GM23338 (cell line): ENCODE measurements around the gene TNS3. TPM values are rescaled to one million over a fixed set of nuclear protein-coding genes. Genes with fewer than 3 reads are reported as not detected.

Source experiments
- ATAC-seq: fragments of 200-7000 bp; cut with Tn5 transposase; 3 replicates; pipeline ENCODE4 v1.9.1; 2020
- DNase-seq: peaks from one replicate; pipeline ENCODE4 v3.0.0-alpha.2; 2015; ENCODE audit warnings: low spot score
- H2AFZ ChIP-seq: fragments of 200-600 bp; sonication (generic); 2 replicates; pipeline ENCODE4 v1.8.0; 2016; ENCODE audit warnings: antibody characterized with exemption, mild to moderate bottlenecking, moderate library complexity
- H3F3A ChIP-seq: fragments of 200-600 bp; sonication (generic); replicated peaks from 2 replicates; pipeline ENCODE4 v1.8.0; 2017; ENCODE audit warnings: antibody characterized with exemption, mixed run types, low read depth
- H3K27ac ChIP-seq: fragments of 200-600 bp; sonication (generic); 2 replicates; pipeline ENCODE4 v1.6.1; 2016; ENCODE audit warnings: low read depth
- H3K27me3 ChIP-seq: fragments of 200-600 bp; sonication (generic); 2 replicates; pipeline ENCODE4 v1.8.0; 2016; ENCODE audit warnings: mild to moderate bottlenecking, mixed run types, moderate library complexity; ENCODE audit not compliant: insufficient read depth
- H3K36me3 ChIP-seq: fragments of 200-600 bp; sonication (generic); 2 replicates; pipeline ENCODE4 v1.8.0; 2016; ENCODE audit warnings: mild to moderate bottlenecking; ENCODE audit not compliant: insufficient read depth
- H3K4me1 ChIP-seq: fragments of 200-600 bp; sonication (generic); 2 replicates; pipeline ENCODE4 v1.8.0; 2016; ENCODE audit warnings: mild to moderate bottlenecking, moderate library complexity; ENCODE audit not compliant: insufficient read depth
- H3K4me2 ChIP-seq: fragments of 200-600 bp; sonication (generic); 2 replicates; pipeline ENCODE4 v1.7.1; 2017; ENCODE audit warnings: mixed run types
- H3K4me3 ChIP-seq: fragments of 200-600 bp; sonication (generic); 2 replicates; pipeline ENCODE4 v1.6.1; 2016; ENCODE audit warnings: mixed run types
- H3K79me2 ChIP-seq: fragments of 200-600 bp; sonication (generic); replicated peaks from 2 replicates; pipeline ENCODE4 v1.8.0; 2017; ENCODE audit warnings: mild to moderate bottlenecking; ENCODE audit not compliant: insufficient read depth
- H3K9me2 ChIP-seq: fragments of 200-600 bp; sonication (generic); 2 replicates; pipeline ENCODE4 v1.8.0; 2017; ENCODE audit not compliant: insufficient read depth
- H4K20me1 ChIP-seq: fragments of 200-600 bp; sonication (generic); replicated peaks from 2 replicates; pipeline ENCODE4 v1.8.0; 2017; ENCODE audit warnings: mild to moderate bottlenecking; ENCODE audit not compliant: insufficient read depth
- H3K27ac Mint-ChIP-seq: 2 replicates; pipeline ENCODE4 v1.8.0; 2020; ENCODE audit warnings: inconsistent platforms, mild to moderate bottlenecking, moderate library complexity, mixed read lengths
- H3K27me3 Mint-ChIP-seq: 3 replicates; pipeline ENCODE4 v1.8.0; 2022; ENCODE audit warnings: low read depth, mild to moderate bottlenecking, moderate library complexity, mixed read lengths, inconsistent platforms; ENCODE audit not compliant: insufficient read depth, poor library complexity
- H3K36me3 Mint-ChIP-seq: 3 replicates; pipeline ENCODE4 v1.8.0; 2021; ENCODE audit warnings: low read depth, mild to moderate bottlenecking, inconsistent platforms, moderate library complexity, mixed read lengths
- H3K4me1 Mint-ChIP-seq: 3 replicates; pipeline ENCODE4 v1.8.0; 2020; ENCODE audit warnings: mild to moderate bottlenecking, inconsistent platforms, mixed read lengths
- H3K4me3 Mint-ChIP-seq: 3 replicates; pipeline ENCODE4 v1.8.0; 2021; ENCODE audit warnings: moderate library complexity, mild to moderate bottlenecking, inconsistent platforms, mixed read lengths
- H3K9me3 Mint-ChIP-seq: 3 replicates; pipeline ENCODE4 v1.8.0; 2020; ENCODE audit warnings: moderate library complexity, mild to moderate bottlenecking, inconsistent platforms, mixed read lengths
- CREB1 ChIP-seq: fragments of 250-450 bp; sonication (Bioruptor Pico); IDR thresholded peaks from 2 replicates; pipeline ENCODE4 v1.5.0; 2020; ENCODE audit warnings: low read depth, mild to moderate bottlenecking, moderate library complexity
- ETS1 ChIP-seq: IDR thresholded peaks from 2 replicates; pipeline ENCODE4 v1.6.1; 2016; ENCODE audit warnings: antibody characterized with exemption
- EZH2 ChIP-seq: fragments of 200-600 bp; sonication (generic); IDR thresholded peaks from one replicate; pipeline ENCODE4 v1.8.0; 2017; ENCODE audit warnings: antibody characterized with exemption, mild to moderate bottlenecking, low read depth; ENCODE audit not compliant: unreplicated experiment
- EZH2phosphoT487 ChIP-seq: fragments of 200-600 bp; sonication (generic); IDR thresholded peaks from one replicate; pipeline ENCODE4 v1.8.1; 2018; ENCODE audit warnings: antibody characterized with exemption; ENCODE audit not compliant: unreplicated experiment
- JUNB ChIP-seq: IDR thresholded peaks from one replicate; pipeline ENCODE4 v1.6.1; 2016; ENCODE audit warnings: antibody characterized with exemption; ENCODE audit not compliant: unreplicated experiment
- NANOG ChIP-seq: IDR thresholded peaks from 2 replicates; pipeline ENCODE4 v1.6.1; 2016; ENCODE audit warnings: antibody characterized with exemption, borderline replicate concordance
- POLR2AphosphoS5 ChIP-seq: IDR thresholded peaks from 2 replicates; pipeline ENCODE4 v1.6.1; 2016; ENCODE audit warnings: antibody characterized with exemption, low read depth
- REST ChIP-seq: IDR thresholded peaks from one replicate; pipeline ENCODE4 v1.6.1; 2018; ENCODE audit warnings: antibody characterized with exemption; ENCODE audit not compliant: unreplicated experiment
- STAT1 ChIP-seq: IDR thresholded peaks from one replicate; pipeline ENCODE4 v1.6.1; 2016; ENCODE audit warnings: antibody characterized with exemption; ENCODE audit not compliant: unreplicated experiment
- ZNF114 ChIP-seq: fragments of 250-450 bp; sonication (Bioruptor Pico); IDR thresholded peaks from 2 replicates; pipeline ENCODE4 v1.5.0; 2020; ENCODE audit warnings: mild to moderate bottlenecking, moderate library complexity
- ZNF331 ChIP-seq: fragments of 250-450 bp; sonication (Bioruptor Pico); IDR thresholded peaks from 2 replicates; pipeline ENCODE4 v1.5.0; 2020; ENCODE audit warnings: low read depth, mild to moderate bottlenecking, moderate library complexity
- ZNF462 ChIP-seq: fragments of 250-450 bp; sonication (Bioruptor Pico); IDR thresholded peaks from 2 replicates; pipeline ENCODE4 v1.5.0; 2020; ENCODE audit warnings: mild to moderate bottlenecking, moderate library complexity
- polyA plus RNA-seq: library from polyadenylated mRNA; unstranded; fragments of >200 nt; fragmentation: Nextera tagmentation; extraction: Ambion mirVana; gene quantifications from 2 replicates; pipeline ENCODE4 v1.2.1, GENCODE V29; 2016
- total RNA-seq: library from RNA; depleted of rRNA; stranded (reverse); fragments of >200 nt; shearing (Covaris generic); gene quantifications from 2 replicates; pipeline ENCODE4 v1.2.3, GENCODE V29; 2014
- TF ChIP-seq, protein P1 (sequence below), 2 experiments: fragments of 200-600 bp in 1 of 2; sonication (generic) in 1 of 2; conservative IDR thresholded peaks; 2 replicates each; pipeline versions ENCODE4 v1.5.1 to v1.6.1; 2016 to 2017; ENCODE audit warnings: antibody characterized with exemption in 2 of 2, low read depth in 2 of 2, mild to moderate bottlenecking in 2 of 2, moderate library complexity in 1 of 2

The TNS3 gene
- total and polyA plus RNA-seq, 2 experiments from 2014 or later, result 6.2 to 28.7 TPM

DNA sequence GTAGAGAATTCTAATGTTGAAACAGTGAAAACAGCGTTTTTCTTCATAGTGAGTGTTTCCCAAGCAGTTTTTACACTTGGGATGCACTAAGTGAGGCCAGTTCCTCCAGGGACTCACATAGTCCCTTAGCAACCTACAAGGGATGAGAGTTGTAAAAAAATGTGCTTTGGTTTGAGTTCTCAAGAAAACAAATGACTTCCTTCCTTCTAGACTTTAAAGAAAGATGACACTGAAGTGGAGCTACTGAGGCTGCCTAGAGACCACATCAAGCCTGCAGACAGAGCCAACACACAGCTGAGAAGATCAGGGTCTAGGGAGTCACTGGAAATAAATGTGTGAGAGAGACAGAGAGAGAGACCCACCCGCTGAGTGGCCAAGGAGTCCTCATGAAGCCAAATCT, 264.4 kb downstream of the TNS3 start:
- Histone ChIP-seq H3K27ac (no peak overlapping the region), H3F3A (no peaks in the 10 kb centered on the region), H3K79me2 (no peaks in the 10 kb centered on the region), H3K9me2 (no peaks in the 10 kb centered on the region), H4K20me1 (no peaks in the 10 kb centered on the region), H3K4me3 (no peak overlapping the region), H2AFZ (no peak overlapping the region), H3K4me2 (no peak overlapping the region), H3K36me3 (no peaks in the 10 kb centered on the region), H3K27me3 (no peaks in the 10 kb centered on the region), H3K4me1 (peaks cover 9% of the 10 kb centered on the region; the same call in 1 of the 2 replicates)
- H3K4me1 Mint-ChIP-seq, result peaks cover 21% of the 10 kb centered on the region
- H3K27ac Mint-ChIP-seq, result no peak overlapping the region
- no peaks in the 10 kb centered on the region for H3K9me3 Mint-ChIP-seq
- ATAC-seq (no peak), DNase-seq (no peak)
- peaks cover 4% of the 10 kb centered on the region for H3K27me3 Mint-ChIP-seq
- peaks cover 21% of the 10 kb centered on the region for H3K36me3 Mint-ChIP-seq
- no peak overlapping the region for H3K4me3 Mint-ChIP-seq
- TF ChIP-seq CREB1 (CRISPR knock-in tag) (no peak), ZNF331 (CRISPR knock-in tag) (no peak), ETS1 (no peak), POLR2AphosphoS5 (no peak), NANOG (no peak), EZH2phosphoT487 (no peak), JUNB (no peak), REST (no peak), ZNF462 (CRISPR knock-in tag) (no peak), ZNF114 (no peak), EZH2 (no peak), STAT1 (no peak)
- TF ChIP-seq, protein P1, sequence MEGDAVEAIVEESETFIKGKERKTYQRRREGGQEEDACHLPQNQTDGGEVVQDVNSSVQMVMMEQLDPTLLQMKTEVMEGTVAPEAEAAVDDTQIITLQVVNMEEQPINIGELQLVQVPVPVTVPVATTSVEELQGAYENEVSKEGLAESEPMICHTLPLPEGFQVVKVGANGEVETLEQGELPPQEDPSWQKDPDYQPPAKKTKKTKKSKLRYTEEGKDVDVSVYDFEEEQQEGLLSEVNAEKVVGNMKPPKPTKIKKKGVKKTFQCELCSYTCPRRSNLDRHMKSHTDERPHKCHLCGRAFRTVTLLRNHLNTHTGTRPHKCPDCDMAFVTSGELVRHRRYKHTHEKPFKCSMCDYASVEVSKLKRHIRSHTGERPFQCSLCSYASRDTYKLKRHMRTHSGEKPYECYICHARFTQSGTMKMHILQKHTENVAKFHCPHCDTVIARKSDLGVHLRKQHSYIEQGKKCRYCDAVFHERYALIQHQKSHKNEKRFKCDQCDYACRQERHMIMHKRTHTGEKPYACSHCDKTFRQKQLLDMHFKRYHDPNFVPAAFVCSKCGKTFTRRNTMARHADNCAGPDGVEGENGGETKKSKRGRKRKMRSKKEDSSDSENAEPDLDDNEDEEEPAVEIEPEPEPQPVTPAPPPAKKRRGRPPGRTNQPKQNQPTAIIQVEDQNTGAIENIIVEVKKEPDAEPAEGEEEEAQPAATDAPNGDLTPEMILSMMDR (conservative IDR thresholded peaks at IDR 0.05; ENCODE audit: low read depth in 2 of 2), result no peak
